Measurements from ENCODE around the gene ATP11A. TPM values are rescaled to one million over a fixed set of nuclear protein-coding genes. Genes with fewer than 3 reads are reported as not detected.
A peak's percentile ranks its signal among the peaks of the same experiment; 100 is the strongest.

ATP11A gene
- total and polyA plus RNA-seq, 10 donors: 2.7 to 91.3 (median 59.1) TPM

GRCh38 chr13:112772929-112773328 is 83.1 kb downstream of the ATP11A start:
- no peak overlapping the region for H3K27ac ChIP-seq

GRCh38 chr13:112773601-112774447 is 84.0 kb downstream of the ATP11A start:
- Histone ChIP-seq H3K4me1 (peaks cover 5 to 46% (median 18%) of the 10 kb centered on the region in 6 donors), H3K4me3 (no peak overlapping the region), H3K9me3 (no peaks in the 10 kb centered on the region), H3K27ac (no peak overlapping the region), H3K36me3 (peaks cover 0 to 22% (median 0%) of the 10 kb centered on the region in 6 donors), H3K27me3 (replicated peaks in 1 of 7) (no peaks in the 10 kb centered on the region)
- 88 to 95% (median 90%) methylated on average over 25 of the region's 25 CpGs for WGBS, 5 donors
- no peak for TF ChIP-seq POLR2A (IDR thresholded peaks at IDR 0.05)
- no peak for TF ChIP-seq CTCF (IDR thresholded peaks at IDR 0.05 in 8 of 11, conservative IDR thresholded peaks at IDR 0.05 in 3 of 11)
- TF ChIP-seq POLR2AphosphoS5 (IDR thresholded peaks at IDR 0.05): no peak
- peak; percentile 56 for DNase-seq
- intact Hi-C loops (cut with DNase I; ENCODE audit: low total_unique reads): no loop called here

More at GRCh38 chr13:112772929-112773328, 83.1 kb downstream of the ATP11A start:
- DNase-seq: peak; percentile 34
- TF ChIP-seq POLR2AphosphoS5 (IDR thresholded peaks at IDR 0.05): no peak
- TF ChIP-seq CTCF (IDR thresholded peaks at IDR 0.05 in 8 of 11, conservative IDR thresholded peaks at IDR 0.05 in 3 of 11): no peak
- TF ChIP-seq POLR2A (IDR thresholded peaks at IDR 0.05): no peak
- Histone ChIP-seq H3K36me3 (peaks cover 0 to 22% (median 0%) of the 10 kb centered on the region in 6 donors), H3K27me3 (replicated peaks in 1 of 7) (no peaks in the 10 kb centered on the region), H3K4me1 (peaks cover 13 to 49% (median 24%) of the 10 kb centered on the region in 6 donors), H3K9me3 (no peaks in the 10 kb centered on the region), H3K4me3 (no peak overlapping the region)
- WGBS, 5 donors: 93 to 96% (median 95%) methylated on average over 8 of the region's 8 CpGs
- intact Hi-C loops (cut with DNase I; ENCODE audit: low total_unique reads): no loop called here

GRCh38 chr13:112774448-112774792 is 84.6 kb downstream of the ATP11A start:
- Histone ChIP-seq H3K4me1 (peaks cover 0 to 40% (median 13%) of the 10 kb centered on the region in 6 donors), H3K36me3 (peaks cover 0 to 22% (median 0%) of the 10 kb centered on the region in 6 donors), H3K27me3 (replicated peaks in 1 of 7) (no peaks in the 10 kb centered on the region), H3K9me3 (no peaks in the 10 kb centered on the region), H3K27ac (no peak overlapping the region), H3K4me3 (no peak overlapping the region)
- peak; percentile 34 for DNase-seq
- intact Hi-C loops (cut with DNase I; ENCODE audit: low total_unique reads): no loop called here
- no peak for TF ChIP-seq POLR2AphosphoS5 (IDR thresholded peaks at IDR 0.05)
- TF ChIP-seq POLR2A (IDR thresholded peaks at IDR 0.05): no peak
- TF ChIP-seq CTCF (IDR thresholded peaks at IDR 0.05 in 8 of 11, conservative IDR thresholded peaks at IDR 0.05 in 3 of 11): no peak
- WGBS, 5 donors: 85 to 98% (median 92%) methylated on average over 7 of the region's 7 CpGs

- intact Hi-C loops (cut with DNase I; ENCODE audit: low total_unique reads): no loop called here
Observed at GRCh38 chr13:112774829-112775565, 85.2 kb downstream of the ATP11A start.

More at GRCh38 chr13:112774829-112775565, 85.2 kb downstream of the ATP11A start:
- no peak overlapping the region for H3K27ac ChIP-seq
- no peaks in the 10 kb centered on the region for H3K27me3 ChIP-seq (replicated peaks in 1 of 7)
- TF ChIP-seq POLR2AphosphoS5 (IDR thresholded peaks at IDR 0.05) (no peak), CTCF (IDR thresholded peaks at IDR 0.05 in 8 of 11, conservative IDR thresholded peaks at IDR 0.05 in 3 of 11) (no peak), POLR2A (IDR thresholded peaks at IDR 0.05) (no peak)
- DNase-seq: no peak
- peaks cover 0 to 34% (median 9%) of the 10 kb centered on the region in 6 donors for H3K4me1 ChIP-seq
- 91 to 95% (median 93%) methylated on average over 35 to 36 of the region's 36 CpGs for WGBS, 5 donors
- peaks cover 0 to 21% (median 0%) of the 10 kb centered on the region in 6 donors for H3K36me3 ChIP-seq
- H3K9me3 ChIP-seq: no peaks in the 10 kb centered on the region
- H3K4me3 ChIP-seq: no peak overlapping the region
